GF-D8 (cell line): ENCODE results near the gene ABTB2.
A peak's percentile ranks its signal among the peaks of the same experiment; 100 is the strongest.
"Not testable (repeated sequence)": the region's sequence is repeated elsewhere in the genome, so short reads cannot be mapped to it uniquely, and the experiment has no call there.

Experiments used
- DNase-seq: peaks from one replicate; lab custom pipeline; 2025; lab: John Stamatoyannopoulos, UW

Gene ABTB2

GRCh38 chr11:34357701-34358257, at the start of gene ABTB2:
Gene ABTB2, minus strand, starts transcription at chr11:34358010.
- peak; percentile 67 for DNase-seq

- no peak for DNase-seq
Measured at GRCh38 chr11:34407121-34407813, 49.5 kb upstream of the ABTB2 start.

DNA sequence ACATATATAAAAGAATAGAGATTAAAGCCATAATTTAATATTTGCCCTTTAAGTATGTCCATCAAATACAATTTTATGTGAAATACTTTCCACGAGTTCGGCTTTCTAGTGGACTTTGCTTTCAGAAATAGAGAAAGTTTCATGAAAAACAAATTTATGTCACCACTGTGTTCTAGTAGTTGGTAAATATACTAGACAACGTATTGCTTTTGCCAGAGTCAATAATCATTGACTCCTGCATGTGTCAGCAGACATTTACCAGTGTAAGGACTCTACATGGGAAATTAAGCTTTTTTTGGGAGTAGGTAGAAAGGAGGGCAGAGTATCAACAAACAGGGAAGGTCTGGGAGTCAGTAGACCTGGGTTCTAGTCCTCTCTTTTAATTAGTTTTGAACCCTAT, 48.6 kb upstream of the ABTB2 start:
- no peak for DNase-seq

DNA sequence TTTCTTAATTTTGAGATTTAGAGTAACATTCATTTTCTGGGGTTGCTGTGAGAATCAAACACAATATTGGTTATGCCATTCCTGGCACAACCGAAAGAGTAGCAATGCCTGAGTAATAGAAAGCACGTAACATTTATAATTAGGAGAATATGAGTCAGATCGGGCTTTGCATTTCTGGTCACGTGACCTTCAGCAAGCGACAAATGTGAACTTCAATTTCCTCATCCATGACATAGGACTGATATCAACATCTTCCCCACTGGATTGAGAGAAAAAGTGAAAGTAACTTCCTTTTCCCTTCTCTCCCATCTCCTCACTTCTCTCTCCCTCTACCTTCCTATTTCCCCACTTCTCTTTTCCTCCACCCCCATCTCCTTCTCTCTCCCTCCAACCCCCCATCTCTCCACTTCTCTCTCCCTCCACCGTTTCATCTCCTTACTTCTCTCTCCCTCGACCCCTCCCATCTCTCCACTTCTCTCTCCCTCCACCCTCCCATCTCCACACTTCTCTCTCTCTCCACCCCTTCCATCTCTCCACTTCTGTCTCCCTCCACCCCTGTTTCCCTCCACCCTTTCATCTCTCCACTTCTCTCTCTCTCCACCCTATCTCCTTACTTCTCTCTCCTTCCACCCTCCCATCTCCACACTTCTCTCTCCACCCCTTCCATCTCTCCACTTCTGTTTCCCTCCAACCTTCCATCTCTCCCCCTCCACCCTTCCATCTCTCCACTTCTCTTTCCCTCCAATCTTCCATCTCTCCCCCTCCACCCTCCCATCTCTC, 47.5 kb upstream of the ABTB2 start:
- DNase-seq, result no peak

GRCh38 chr11:34404280-34404679, 46.5 kb upstream of the ABTB2 start:
- no peak for DNase-seq

DNA sequence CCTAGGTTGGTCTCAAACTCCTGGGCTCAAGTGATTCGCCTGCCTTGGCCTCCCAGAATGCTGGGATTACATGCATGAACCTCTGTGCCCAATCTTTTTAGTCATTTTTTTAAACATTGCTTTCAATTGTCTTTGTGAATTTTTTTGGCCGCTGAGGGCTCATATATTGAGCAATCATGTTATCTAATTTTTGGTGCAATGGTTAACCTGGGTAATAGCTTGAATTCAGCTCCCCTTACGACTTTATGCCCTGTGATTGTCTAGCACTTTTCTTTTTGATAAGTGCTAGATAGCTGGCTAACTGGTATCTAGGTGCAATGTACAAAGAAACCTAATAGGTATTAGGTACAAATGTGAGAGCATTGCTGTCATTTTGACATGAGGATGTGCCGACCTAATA, 45.6 kb upstream of the ABTB2 start:
- no peak for DNase-seq

GRCh38 chr11:34397811-34398210, 40.0 kb upstream of the ABTB2 start:
- no peak for DNase-seq

DNA sequence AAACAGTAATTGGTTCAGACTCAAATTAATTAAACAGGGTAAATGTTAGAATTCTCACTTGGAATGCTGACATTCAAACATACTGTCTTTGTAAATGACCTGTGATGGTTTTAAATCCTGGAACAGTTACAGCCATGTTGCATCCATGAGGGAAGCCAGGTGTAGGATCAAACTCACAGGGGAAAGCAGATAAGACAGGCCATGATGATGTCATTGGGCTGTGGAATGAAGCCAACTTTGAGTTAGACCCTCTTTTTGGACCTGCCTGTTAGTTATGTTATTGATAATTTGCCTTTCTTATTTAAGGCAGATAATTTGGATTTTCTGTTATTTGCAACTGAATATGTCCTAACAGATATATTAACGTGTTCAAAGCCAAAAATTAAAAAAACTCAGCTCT, 39.3 kb upstream of the ABTB2 start:
- DNase-seq, result no peak

- no peak for DNase-seq
Measured at GRCh38 chr11:34395916-34396550, 38.2 kb upstream of the ABTB2 start.

DNA sequence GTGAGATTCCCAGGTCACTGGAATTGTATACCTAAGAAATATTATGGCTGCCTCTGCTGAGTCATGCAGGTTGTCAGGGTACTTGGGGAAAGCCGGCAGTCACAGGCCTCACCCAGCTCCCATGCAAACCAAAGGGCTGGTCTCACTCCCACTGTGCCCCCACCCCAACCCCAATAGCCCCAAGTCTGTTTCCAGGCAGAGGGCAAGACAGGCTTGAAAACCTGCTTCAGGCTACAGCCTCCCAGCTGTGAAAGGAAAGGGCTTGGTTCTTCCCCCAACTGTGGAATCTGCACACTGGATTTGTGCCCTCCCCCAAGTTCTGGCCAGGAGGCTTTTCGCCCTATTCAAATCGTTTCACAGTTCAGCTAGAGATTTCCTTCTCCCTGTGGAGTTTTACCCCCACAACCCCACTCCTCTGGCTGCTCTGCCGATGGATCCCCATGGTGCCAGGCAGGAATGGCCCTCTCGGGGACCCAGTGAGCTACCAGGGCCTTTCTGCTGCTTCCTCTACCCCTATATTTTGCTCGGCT, 37.0 kb upstream of the ABTB2 start:
- DNase-seq, result no peak

DNA sequence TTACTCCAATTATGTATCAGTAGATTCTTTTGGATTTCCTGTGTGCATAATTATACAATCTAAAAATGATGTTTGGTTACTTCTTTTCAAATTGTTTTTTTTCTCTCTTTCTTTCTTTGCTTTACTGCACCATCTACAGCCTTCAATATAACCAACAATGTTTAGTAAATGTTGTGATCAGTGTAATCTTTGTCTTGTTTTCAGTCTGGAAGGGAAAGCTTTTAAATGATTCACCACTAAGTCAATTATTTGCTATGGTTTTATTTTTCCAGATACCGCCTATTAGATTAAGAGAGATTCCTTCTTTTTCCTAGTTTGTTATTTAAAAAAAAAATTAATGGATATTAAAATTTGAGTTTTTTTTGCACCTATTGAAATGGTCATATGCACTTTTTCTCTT, 29.8 kb upstream of the ABTB2 start:
- DNase-seq, result no peak

DNA sequence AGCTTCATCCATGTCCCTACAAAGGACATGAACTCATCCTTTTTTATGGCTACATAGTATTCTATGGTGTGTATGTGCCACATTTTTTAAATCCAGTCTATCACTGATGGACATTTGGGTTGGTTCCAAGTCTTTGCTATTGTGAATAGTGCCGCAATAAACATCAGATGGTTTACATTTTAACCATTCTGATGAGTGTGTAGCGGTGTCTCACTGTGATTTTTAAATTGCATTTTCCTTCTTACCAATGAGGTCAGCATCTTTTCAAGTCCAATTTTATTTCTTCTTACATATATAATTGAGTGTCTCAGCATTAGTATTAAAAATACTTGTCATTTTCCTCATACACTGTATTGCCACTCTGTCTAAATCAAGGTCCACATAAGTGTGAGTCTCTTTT, 28.5 kb upstream of the ABTB2 start:
- not testable (repeated sequence) for DNase-seq

DNA sequence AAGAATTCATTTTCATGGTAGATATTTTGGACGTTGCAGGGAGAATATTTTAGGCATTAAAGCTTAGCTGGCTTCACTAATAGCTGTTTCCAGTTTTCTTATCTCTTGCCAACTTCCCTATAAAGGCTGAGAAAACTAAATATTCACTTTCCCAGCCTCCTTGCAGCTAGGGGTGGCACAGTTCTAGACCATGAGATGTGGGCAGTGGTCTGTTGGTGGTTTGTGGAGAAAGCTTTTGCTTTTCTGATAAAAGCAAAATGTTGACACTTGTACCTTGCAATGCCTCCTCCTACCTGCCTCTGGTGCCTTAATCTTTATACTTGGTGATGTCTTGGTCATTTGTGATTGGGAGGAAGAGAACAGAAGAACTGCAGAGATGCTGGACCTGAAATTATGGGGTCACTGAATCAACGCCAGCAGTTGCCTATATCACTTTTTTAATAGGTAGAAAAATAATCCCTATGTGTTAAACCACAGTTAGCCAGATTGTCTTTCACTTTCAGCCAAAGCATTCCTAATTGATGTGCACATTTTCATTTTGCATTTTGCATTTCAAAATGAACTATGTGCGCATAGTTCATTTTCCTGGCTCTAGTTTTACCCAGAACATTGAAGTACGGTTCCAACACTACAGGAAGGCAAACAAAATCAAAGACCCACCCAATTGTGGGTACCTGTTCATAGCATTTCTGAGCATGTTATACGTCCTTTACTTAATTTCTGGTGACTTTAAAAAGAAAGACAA, 24.9 kb upstream of the ABTB2 start:
- DNase-seq, result no peak

- DNase-seq, result no peak
Measured at GRCh38 chr11:34381775-34382174, 24.0 kb upstream of the ABTB2 start.

DNA sequence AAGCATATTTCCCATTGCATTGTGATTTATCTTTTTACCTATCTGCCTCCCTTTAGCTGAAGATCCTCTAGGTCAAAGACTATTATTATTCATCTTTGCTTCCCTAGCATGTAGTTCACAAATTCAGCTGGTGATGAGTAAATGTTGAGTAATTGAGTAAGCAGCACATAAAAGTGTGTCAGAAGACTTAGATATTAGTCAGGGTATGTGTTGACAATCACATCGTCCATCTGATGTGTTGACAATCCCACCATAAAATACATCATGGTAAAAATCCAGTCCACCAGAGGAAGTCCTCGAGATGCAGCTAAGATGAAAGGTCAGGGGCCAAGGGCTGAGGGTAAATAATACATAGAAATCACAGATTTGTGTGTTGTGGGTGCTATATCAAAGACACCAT, 22.9 kb upstream of the ABTB2 start:
- no peak for DNase-seq

DNA sequence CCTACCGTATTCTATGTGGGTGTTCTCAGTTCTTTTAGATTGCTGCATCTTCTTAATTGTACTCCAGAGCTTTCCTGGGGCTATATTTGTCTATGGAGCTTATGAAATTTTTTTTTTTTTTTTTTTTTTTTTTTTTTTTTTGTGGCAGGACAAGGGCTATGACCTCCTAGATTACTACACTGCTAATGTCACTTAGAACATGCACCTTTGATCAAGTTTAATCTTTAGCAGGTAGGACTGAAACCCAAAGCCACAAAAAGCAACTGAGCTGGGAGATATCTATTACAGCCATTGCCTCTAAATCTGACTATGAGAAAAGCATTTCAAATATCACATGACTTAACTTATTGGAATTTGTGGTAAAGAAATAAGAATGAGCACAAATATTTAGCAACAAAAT, 21.7 kb upstream of the ABTB2 start:
- no peak for DNase-seq

DNA sequence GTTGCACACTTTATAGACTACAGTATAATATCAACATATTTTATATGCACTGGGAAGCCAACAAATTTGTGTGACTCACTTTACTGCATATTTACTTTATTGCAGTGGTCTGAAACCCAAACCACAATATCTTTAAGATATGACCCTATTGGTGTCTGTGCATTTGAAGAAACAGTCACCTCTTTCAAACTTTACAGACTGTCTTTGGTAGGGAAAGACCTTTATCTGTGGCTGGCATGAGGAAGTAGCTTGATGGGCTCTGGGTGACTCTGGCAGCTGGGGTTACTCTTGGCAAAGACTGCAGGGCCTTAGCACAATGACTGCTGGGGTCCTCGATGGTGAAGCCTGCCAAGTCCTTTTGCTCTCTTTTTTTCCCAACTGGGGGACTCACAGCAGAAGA, 21.3 kb upstream of the ABTB2 start:
- peak; percentile 61 for DNase-seq

- no peak for DNase-seq
Measured at GRCh38 chr11:34373727-34374126, 15.9 kb upstream of the ABTB2 start.

DNA sequence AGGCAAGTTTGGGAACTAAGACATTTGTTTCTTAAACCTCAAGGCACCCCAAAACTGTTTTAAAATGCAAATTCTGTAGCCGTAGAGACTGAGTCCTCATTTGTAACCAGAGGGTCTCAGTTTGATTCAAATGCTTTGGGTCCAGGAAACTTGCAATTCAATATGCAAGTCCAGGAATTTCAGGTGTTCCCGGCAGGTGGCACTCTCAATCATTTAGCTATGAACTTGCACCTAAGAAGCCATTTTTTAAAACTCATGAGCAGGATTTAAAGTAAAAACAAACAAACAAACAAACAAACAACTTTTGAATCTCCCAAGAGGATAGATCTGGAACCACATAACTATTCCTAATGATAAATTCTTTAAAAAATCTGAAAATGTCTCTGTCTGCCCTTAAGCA, 8.7 kb upstream of the ABTB2 start:
- DNase-seq, result no peak

GRCh38 chr11:34364102-34364501, 6.3 kb upstream of the ABTB2 start:
- DNase-seq, result peak; percentile 49

- no peak for DNase-seq
Measured at GRCh38 chr11:34363363-34364084, 5.7 kb upstream of the ABTB2 start.
